Adrenal gland (tissue), 12 donors: ENCODE data around the gene LPCAT3. TPM values are rescaled to one million over a fixed set of nuclear protein-coding genes. Genes with fewer than 3 reads are reported as not detected.

Experiments
- DNase-seq, 7 donors: peaks; one replicate each; pipeline ENCODE4 v3.0.0-alpha.2; 2019 to 2020
- H3K27ac ChIP-seq, 5 donors: fragments of 200-600 bp; sonication (generic) in 4 of 5; 1 replicate in 3 of 5; 2 replicates in 2 of 5; pipeline versions ENCODE4 v1.5.1 to v1.8.0; 2016 to 2020; ENCODE audit warnings: mild to moderate bottlenecking in 1 of 5
- H3K27me3 ChIP-seq: fragments of 200-600 bp; 2 replicates; pipeline ENCODE4 v1.8.0; 2021
- H3K36me3 ChIP-seq, 2 donors: fragments of 200-600 bp; replicated peaks in 1 of 2; 1 replicate in 1 of 2; 2 replicates in 1 of 2; pipeline versions ENCODE4 v1.5.1 to v1.8.0; 2018 to 2022
- H3K4me1 ChIP-seq, 2 donors: fragments of 200-600 bp; replicated peaks in 1 of 2; 1 replicate in 1 of 2; 2 replicates in 1 of 2; pipeline versions ENCODE4 v1.5.1 to v1.8.0; 2018 to 2021
- H3K4me3 ChIP-seq, 4 donors: fragments of 200-600 bp; sonication (generic) in 3 of 4; one replicate each; pipeline ENCODE4 v1.5.1; 2016 to 2018
- H3K9me3 ChIP-seq, 3 donors: fragments of 200-600 bp; sonication (generic) in 1 of 3; replicated peaks in 1 of 3; 1 replicate in 2 of 3; 2 replicates in 1 of 3; pipeline versions ENCODE4 v1.5.1 to v1.8.0; 2016 to 2021
- CTCF ChIP-seq, 6 experiments: fragments of 450-650 bp in 4 of 6; fragments of 200-600 bp in 2 of 6; sonication (generic) in 1 of 6; IDR thresholded peaks; 1 replicate in 5 of 6; 2 replicates in 1 of 6; pipeline versions ENCODE4 v1.5.1 to v1.8.0; 2016 to 2021; ENCODE audit warnings: antibody characterized with exemption in 6 of 6, mild to moderate bottlenecking in 2 of 6, moderate library complexity in 1 of 6
- POLR2A ChIP-seq, 2 donors: fragments of 450-650 bp; IDR thresholded peaks; one replicate each; pipeline ENCODE4 v1.6.1; 2017; ENCODE audit warnings: antibody characterized with exemption in 2 of 2, mild to moderate bottlenecking in 2 of 2, moderate library complexity in 1 of 2
- WGBS, 4 donors: extraction: QIAGEN DNeasy Blood & Tissue Kit in 2 of 4; methylation state at CpG; one replicate each; pipeline versions ENCODE4 v1.1.5 to v1.1.7; 2013 to 2017; 5-methylcytosine and 5-hydroxymethylcytosine counted together
- intact Hi-C, 2 donors: fragments of 100-400 bp; cut with DNase I; formaldehyde crosslinking; loops; one replicate each; pipeline versions ENCODE4 v1.14.1 to v1.15.0; 2022 to 2023
- polyA plus RNA-seq, 3 donors: library from polyadenylated mRNA; stranded (reverse); fragments of 200-250 nt in 2 of 3; fragments of 350-450 nt in 1 of 3; fragmentation: Illumina TruSeq in 1 of 3; extraction: RNeasy Lipid Tissue Mini Kit (QIAGEN cat#74804) in 1 of 3; gene quantifications; one replicate each; pipeline ENCODE4 v1.2.3, GENCODE V29; 2013 to 2014
- total RNA-seq, 9 donors: library from RNA; depleted of rRNA in 4 of 9; stranded (reverse); fragments of >200 nt in 4 of 9; fragments of 120-200 nt in 1 of 9; fragmentation: NEBNext Ultra II Directional in 1 of 9; extraction: Animal tissue kit (Norgen Biotek cat#: 25700) in 1 of 9; gene quantifications; one replicate each; pipeline versions ENCODE4 v1.1.0 to v1.2.4, GENCODE V29; 2013 to 2023
- donor health status: healthy with polysubstance abuse.
- donor health status: Bipolar disorder and iron deficiency.
- donor health status: DM: yes; HTN: yes; CAD: no.
- donor health status: DM: no; HTN: no; CAD: no.
- donor health status: DM: no; HTN: no; CAD: no.
- donor health status: DM: yes; HTN: yes; CAD: no.

Gene LPCAT3
- total and polyA plus RNA-seq, 12 donors: 28.5 to 146 (median 74.0) TPM

- intact Hi-C loops: no loop called here
- Histone ChIP-seq H3K9me3 (no peaks in the 10 kb centered on the region), H3K27me3 (no peaks in the 10 kb centered on the region), H3K27ac (no peak overlapping the region), H3K4me3 (no peak overlapping the region), H3K4me1 (peaks cover under 1 to 5% of the 10 kb centered on the region in 2 donors), H3K36me3 (no peaks in the 10 kb centered on the region)
- DNase-seq: no peak
- 85 to 89% (median 86%) methylated on average over 7 of the region's 7 CpGs for WGBS, 4 donors
- TF ChIP-seq CTCF (IDR thresholded peaks at IDR 0.05) (no peak), POLR2A (IDR thresholded peaks at IDR 0.05) (no peak)
These were observed 46.9 kb upstream of the LPCAT3 start for GRCh38 chr12:7065073-7065623.

- no peak overlapping the region for H3K4me3 ChIP-seq
- TF ChIP-seq POLR2A (IDR thresholded peaks at IDR 0.05): no peak
- TF ChIP-seq CTCF (IDR thresholded peaks at IDR 0.05): no peak
- H3K27ac ChIP-seq: no peak overlapping the region
- H3K9me3 ChIP-seq: no peaks in the 10 kb centered on the region
- H3K36me3 ChIP-seq: no peaks in the 10 kb centered on the region
- H3K27me3 ChIP-seq: no peaks in the 10 kb centered on the region
- peaks cover 6 to 11% of the 10 kb centered on the region in 2 donors for H3K4me1 ChIP-seq
- 75 to 86% (median 81%) methylated on average over 3 of the region's 3 CpGs for WGBS, 4 donors
- DNase-seq: no peak
- intact Hi-C loops: no loop called here
These were observed 46.2 kb upstream of the LPCAT3 start for GRCh38 chr12:7064516-7064915.

GRCh38 chr12:7061596-7061995, 43.3 kb upstream of the LPCAT3 start:
- Histone ChIP-seq H3K4me1 (peaks cover 6 to 13% of the 10 kb centered on the region in 2 donors), H3K9me3 (no peaks in the 10 kb centered on the region), H3K36me3 (no peaks in the 10 kb centered on the region), H3K27ac (peak overlapping the region in 2 of 5 donors; percentile 86 to 88), H3K4me3 (peak overlapping the region in 1 of 4 donors; percentile 42), H3K27me3 (no peaks in the 10 kb centered on the region)
- intact Hi-C loops: no loop called here
- DNase-seq: no peak
- TF ChIP-seq CTCF (IDR thresholded peaks at IDR 0.05) (no peak), POLR2A (IDR thresholded peaks at IDR 0.05) (no peak)
- 92 to 96% (median 93%) methylated on average over 7 of the region's 7 CpGs for WGBS, 4 donors

GRCh38 chr12:7061138-7061537, 42.9 kb upstream of the LPCAT3 start:
- WGBS, 4 donors: 71 to 82% (median 77%) methylated on average over 13 of the region's 13 CpGs
- H3K4me3 ChIP-seq: peak overlapping the region in 1 of 4 donors; percentile 42
- peaks cover 6 to 13% of the 10 kb centered on the region in 2 donors for H3K4me1 ChIP-seq
- no peaks in the 10 kb centered on the region for H3K36me3 ChIP-seq
- peak overlapping the region in 4 of 5 donors; percentile 33 to 88 (median 72) for H3K27ac ChIP-seq
- TF ChIP-seq POLR2A (IDR thresholded peaks at IDR 0.05) (no peak), CTCF (IDR thresholded peaks at IDR 0.05) (no peak)
- H3K9me3 ChIP-seq: no peaks in the 10 kb centered on the region
- H3K27me3 ChIP-seq: no peaks in the 10 kb centered on the region
- no peak for DNase-seq
- intact Hi-C loops: no loop called here
